Measurements from ENCODE around the gene AHI1. TPM values are rescaled to one million over a fixed set of nuclear protein-coding genes. Genes with fewer than 3 reads are reported as not detected.

AHI1 gene
- polyA plus RNA-seq, 1 of the 3 experiments (the other 2 are of a cell fraction): 7.3 TPM

GRCh38 chr6:135440087-135440792 is 57.3 kb downstream of the AHI1 start:
- Histone ChIP-seq H3F3A (replicated peaks; ENCODE audit: insufficient read depth) (peaks cover 4% of the 10 kb centered on the region), H3K9me2 (no peaks in the 10 kb centered on the region), H3K9me3 (no peaks in the 10 kb centered on the region), H2AFZ (ENCODE audit: low read depth) (no peak overlapping the region), H3K27me3 (ENCODE audit: insufficient read depth) (no peaks in the 10 kb centered on the region), H3K79me2 (ENCODE audit: insufficient read depth) (no peaks in the 10 kb centered on the region), H3K27ac (ENCODE audit: low read depth in 2 of 2, low read length in 1 of 2) (no peak overlapping the region), H3K4me3 (ENCODE audit: low read depth in 2 of 2, low read length in 1 of 2) (no peak overlapping the region), H3K9ac (no peak overlapping the region), H4K20me1 (ENCODE audit: insufficient read depth) (no peaks in the 10 kb centered on the region), H3K4me1 (ENCODE audit: control insufficient read depth in 1 of 2, insufficient read depth in 2 of 2, low read depth in 1 of 2, low read length in 1 of 2) (no peaks in the 10 kb centered on the region), H3K36me3 (replicated peaks in 1 of 2; ENCODE audit: control insufficient read depth in 1 of 2, insufficient read depth in 2 of 2, low read length in 1 of 2) (peaks cover 21 to 31% of the 10 kb centered on the region in 2 experiments), H3K4me2 (no peak overlapping the region)
- ChIA-PET POLR2A (no interaction called here), CTCF (no interaction called here)
- no peak for DNase-seq
- WGBS (ENCODE audit: low lambda C conversion rate): 91% methylated on average over 8 of the region's 8 CpGs
- TF ChIP-seq MAX (IDR thresholded peaks at IDR 0.05; ENCODE audit: low read depth) (no peak), EP300 (IDR thresholded peaks at IDR 0.05; ENCODE audit: borderline replicate concordance in 1 of 2, low read depth in 1 of 2, low read length in 1 of 2) (no peak)

GRCh38 chr6:135439549-135439948 is 58.0 kb downstream of the AHI1 start:
- Histone ChIP-seq H3K4me3 (ENCODE audit: low read depth in 2 of 2, low read length in 1 of 2) (no peak overlapping the region), H3K4me1 (ENCODE audit: control insufficient read depth in 1 of 2, insufficient read depth in 2 of 2, low read depth in 1 of 2, low read length in 1 of 2) (no peaks in the 10 kb centered on the region), H3K27me3 (ENCODE audit: insufficient read depth) (no peaks in the 10 kb centered on the region), H3K9me2 (no peaks in the 10 kb centered on the region), H4K20me1 (ENCODE audit: insufficient read depth) (no peaks in the 10 kb centered on the region), H3K4me2 (no peak overlapping the region), H2AFZ (ENCODE audit: low read depth) (no peak overlapping the region), H3F3A (replicated peaks; ENCODE audit: insufficient read depth) (peaks cover 4% of the 10 kb centered on the region), H3K27ac (ENCODE audit: low read depth in 2 of 2, low read length in 1 of 2) (no peak overlapping the region), H3K9me3 (peaks cover 6% of the 10 kb centered on the region; the same call in 1 of the 2 replicates), H3K9ac (no peak overlapping the region), H3K79me2 (ENCODE audit: insufficient read depth) (no peaks in the 10 kb centered on the region), H3K36me3 (replicated peaks in 1 of 2; ENCODE audit: control insufficient read depth in 1 of 2, insufficient read depth in 2 of 2, low read length in 1 of 2) (peaks cover 28 to 36% of the 10 kb centered on the region in 2 experiments)
- CTCF ChIA-PET: no interaction called here
- no peak for TF ChIP-seq CHD2 (IDR thresholded peaks at IDR 0.05; ENCODE audit: low read length, partially characterized antibody)
- POLR2A ChIA-PET: no interaction called here
- peak; percentile 1 for DNase-seq
- WGBS (ENCODE audit: low lambda C conversion rate): 80% methylated on average over 4 of the region's 4 CpGs

- Histone ChIP-seq H4K20me1 (ENCODE audit: insufficient read depth) (no peaks in the 10 kb centered on the region), H3F3A (replicated peaks; ENCODE audit: insufficient read depth) (peaks cover 4% of the 10 kb centered on the region), H3K79me2 (ENCODE audit: insufficient read depth) (no peaks in the 10 kb centered on the region), H3K27ac (ENCODE audit: low read depth in 2 of 2, low read length in 1 of 2) (no peak overlapping the region), H3K9me3 (peaks cover 9% of the 10 kb centered on the region), H3K27me3 (ENCODE audit: insufficient read depth) (no peaks in the 10 kb centered on the region), H3K9me2 (no peaks in the 10 kb centered on the region), H3K36me3 (replicated peaks in 1 of 2; ENCODE audit: control insufficient read depth in 1 of 2, insufficient read depth in 2 of 2, low read length in 1 of 2) (peaks cover 27 to 39% of the 10 kb centered on the region in 2 experiments), H3K4me1 (ENCODE audit: control insufficient read depth in 1 of 2, insufficient read depth in 2 of 2, low read depth in 1 of 2, low read length in 1 of 2) (no peaks in the 10 kb centered on the region), H3K9ac (no peak overlapping the region), H3K4me2 (no peak overlapping the region), H2AFZ (ENCODE audit: low read depth) (no peak overlapping the region), H3K4me3 (ENCODE audit: low read depth in 2 of 2, low read length in 1 of 2) (no peak overlapping the region)
- CTCF ChIA-PET: interaction anchor here (0.5 kb wide), 1 partner anchor 760 kb away, joined by 3 read pairs; no protein-coding TSS in a partner anchor
- DNase-seq: peak; percentile 2
- 72% methylated on average over 3 of the region's 3 CpGs for WGBS (ENCODE audit: low lambda C conversion rate)
- POLR2A ChIA-PET: no interaction called here
- TF ChIP-seq CTCF (IDR thresholded peaks at IDR 0.05) (peak; percentile 68), RAD21 (IDR thresholded peaks at IDR 0.05; ENCODE audit: low read length) (peak; percentile 60), REST (IDR thresholded peaks at IDR 0.05; ENCODE audit: low read depth, low read length) (no peak), TAF1 (IDR thresholded peaks at IDR 0.05; ENCODE audit: borderline replicate concordance, low read depth, low read length) (no peak), ZBTB33 (IDR thresholded peaks at IDR 0.05; ENCODE audit: borderline replicate concordance, low read depth) (no peak), SMC3 (IDR thresholded peaks at IDR 0.05; ENCODE audit: low read depth, low read length) (peak; percentile 22; the same call in 1 of the 2 replicates), EP300 (IDR thresholded peaks at IDR 0.05; ENCODE audit: borderline replicate concordance in 1 of 2, low read depth in 1 of 2, low read length in 1 of 2) (no peak), GABPA (IDR thresholded peaks at IDR 0.05; ENCODE audit: low read depth) (no peak)
Measured at GRCh38 chr6:135438907-135439535, 58.5 kb downstream of the AHI1 start.
